Measurements from ENCODE around the gene TBPL2.
"Not testable (repeated sequence)": the region's sequence is repeated elsewhere in the genome, so short reads cannot be mapped to it uniquely, and the experiment has no call there.

Gene TBPL2

DNA sequence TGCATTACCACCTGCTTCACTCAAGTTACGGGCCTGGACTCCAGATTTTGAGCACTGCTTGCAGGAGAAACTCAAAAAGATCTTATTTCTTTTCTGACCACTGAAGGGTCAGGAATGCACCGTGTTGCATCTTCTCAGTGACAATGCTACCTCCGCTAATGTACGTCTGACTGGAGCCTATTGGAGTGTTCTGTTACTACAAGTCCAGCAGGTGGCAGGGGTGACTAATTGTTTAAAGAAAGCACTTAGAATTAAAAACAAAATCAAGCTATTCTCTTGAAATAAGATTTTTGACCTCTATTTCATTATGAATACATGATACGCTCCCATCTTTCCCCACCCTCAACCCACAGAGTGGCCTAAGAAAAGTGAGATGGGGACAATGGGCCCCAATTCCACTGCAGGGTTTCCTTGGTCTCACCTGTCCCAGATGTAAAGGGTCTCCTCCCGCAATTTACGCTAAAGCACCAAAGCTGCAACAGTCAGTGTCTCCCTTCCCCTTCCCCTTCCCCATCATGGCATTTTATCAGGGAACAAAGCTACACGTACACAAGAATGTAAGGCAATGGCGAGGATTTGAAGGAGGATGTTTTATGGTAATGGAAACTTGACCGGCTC is 2.2 kb downstream of the TBPL2 start:
- no peak for DNase-seq

DNA sequence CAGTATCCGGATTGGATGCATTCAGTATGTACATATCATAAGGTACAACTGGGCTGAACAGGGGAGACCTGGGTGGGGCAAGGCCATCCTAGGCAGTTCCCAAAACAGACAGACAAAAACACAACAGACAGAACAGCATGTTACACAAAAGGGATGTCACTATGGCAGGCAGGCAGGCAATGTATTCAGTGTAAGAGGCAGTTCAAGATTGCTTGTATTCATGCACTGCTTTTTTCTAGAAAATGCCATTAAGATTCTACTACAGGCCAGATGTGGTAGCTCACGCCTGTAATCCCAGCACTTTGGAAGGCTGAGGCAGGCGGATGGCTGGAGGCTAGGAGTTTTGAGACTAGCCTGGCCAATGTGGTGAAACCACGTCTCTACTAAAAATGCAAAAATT is 3.5 kb downstream of the TBPL2 start:
- no peak for DNase-seq

DNA sequence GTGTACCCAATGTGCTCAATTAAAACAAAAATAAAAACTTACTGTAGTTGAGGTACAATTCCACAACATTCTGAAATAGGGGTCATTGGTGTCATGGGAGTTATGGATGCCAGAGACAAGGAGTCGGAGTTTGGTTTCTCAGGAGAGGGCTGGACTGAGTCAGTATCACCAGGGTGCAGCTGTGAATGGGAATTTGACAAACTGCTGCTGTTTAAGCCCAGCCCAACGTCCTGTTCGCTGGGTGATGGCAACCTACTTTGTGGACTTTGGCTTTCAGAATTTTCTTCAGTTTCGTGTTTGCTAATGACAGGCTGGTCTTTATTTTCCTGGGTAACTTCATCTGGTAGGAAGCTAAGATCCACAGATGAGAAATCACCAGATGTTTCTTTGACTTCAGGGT is 3.9 kb downstream of the TBPL2 start:
- no peak for DNase-seq

DNA sequence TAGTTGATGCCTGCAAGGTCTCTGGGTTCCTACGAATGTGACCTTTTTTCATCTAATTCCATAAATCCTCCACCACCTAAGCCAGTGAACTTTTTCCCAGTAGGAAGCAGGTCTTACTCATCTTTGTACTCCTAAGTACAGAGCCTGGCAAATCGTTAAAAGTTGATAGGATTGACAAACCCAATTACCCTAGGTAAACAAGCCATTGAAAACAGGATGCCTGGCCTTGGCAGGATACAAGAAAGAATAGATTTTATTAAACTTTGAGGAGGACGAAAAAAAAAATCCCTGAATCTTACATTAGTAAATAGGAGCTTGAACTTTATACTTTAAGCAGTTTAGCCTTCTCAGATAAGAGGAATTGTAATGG is 5.6 kb downstream of the TBPL2 start:
- no peak for DNase-seq

DNA sequence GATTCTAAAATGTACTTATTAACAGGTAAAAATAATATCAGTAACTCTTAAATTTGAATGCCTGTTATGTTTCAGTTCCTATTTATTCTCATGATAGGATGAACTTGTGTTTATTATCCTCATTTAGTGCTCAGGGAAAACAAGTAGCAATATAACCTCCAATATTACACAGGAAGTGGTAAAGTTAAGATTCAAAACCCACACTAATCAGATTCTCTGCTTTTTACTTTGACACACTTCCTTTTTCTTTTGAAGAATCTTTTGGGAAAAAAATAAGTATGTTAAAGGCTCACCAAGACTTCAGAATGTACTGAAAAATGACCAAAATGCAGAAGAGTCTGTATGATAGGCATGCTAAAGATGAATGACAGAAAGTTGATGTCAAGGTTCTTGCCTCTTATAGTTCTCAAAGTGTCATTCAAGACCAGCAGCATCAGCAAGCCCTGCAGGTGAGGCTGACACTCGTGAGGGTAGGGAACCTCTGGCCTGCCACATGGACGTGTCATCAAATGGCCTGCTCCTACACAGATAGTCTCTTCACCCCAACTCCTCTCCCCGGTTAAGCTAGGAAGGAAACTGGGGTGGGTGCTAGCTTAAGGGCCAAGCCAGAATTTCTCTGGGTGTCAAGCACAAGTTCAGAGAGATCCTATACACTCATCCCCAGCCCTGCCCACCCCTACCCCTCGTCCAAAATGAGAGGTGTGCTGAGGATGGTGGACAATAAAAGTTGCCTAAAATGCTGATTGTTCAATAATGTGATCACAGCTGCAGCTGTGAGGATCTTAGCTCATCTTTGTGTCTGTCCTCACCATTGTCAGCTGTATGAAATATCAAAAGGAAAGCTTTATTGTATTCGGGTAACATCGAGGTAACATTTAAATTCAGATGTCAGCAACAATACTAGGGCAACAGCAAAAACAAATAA is 6.3 kb downstream of the TBPL2 start:
- DNase-seq: no peak

DNA sequence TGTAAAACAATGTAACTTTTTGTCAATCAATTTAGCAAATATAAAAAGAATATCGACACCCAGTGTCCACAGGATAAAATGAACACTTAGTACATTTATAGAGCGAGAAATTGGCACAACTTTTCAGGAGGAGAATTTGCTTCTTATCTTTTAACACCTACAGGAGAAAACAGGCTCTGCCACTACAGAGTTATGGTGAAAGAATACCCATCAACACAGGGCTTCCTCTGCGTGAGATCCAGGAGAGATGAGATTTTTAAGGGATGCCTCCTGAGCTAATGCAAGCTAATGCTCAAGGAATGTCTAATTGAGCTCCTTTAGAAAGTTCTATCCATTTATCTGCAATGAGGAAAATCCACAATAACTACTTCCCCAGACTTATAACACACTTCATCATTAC is 7.8 kb downstream of the TBPL2 start:
- DNase-seq: no peak

DNA sequence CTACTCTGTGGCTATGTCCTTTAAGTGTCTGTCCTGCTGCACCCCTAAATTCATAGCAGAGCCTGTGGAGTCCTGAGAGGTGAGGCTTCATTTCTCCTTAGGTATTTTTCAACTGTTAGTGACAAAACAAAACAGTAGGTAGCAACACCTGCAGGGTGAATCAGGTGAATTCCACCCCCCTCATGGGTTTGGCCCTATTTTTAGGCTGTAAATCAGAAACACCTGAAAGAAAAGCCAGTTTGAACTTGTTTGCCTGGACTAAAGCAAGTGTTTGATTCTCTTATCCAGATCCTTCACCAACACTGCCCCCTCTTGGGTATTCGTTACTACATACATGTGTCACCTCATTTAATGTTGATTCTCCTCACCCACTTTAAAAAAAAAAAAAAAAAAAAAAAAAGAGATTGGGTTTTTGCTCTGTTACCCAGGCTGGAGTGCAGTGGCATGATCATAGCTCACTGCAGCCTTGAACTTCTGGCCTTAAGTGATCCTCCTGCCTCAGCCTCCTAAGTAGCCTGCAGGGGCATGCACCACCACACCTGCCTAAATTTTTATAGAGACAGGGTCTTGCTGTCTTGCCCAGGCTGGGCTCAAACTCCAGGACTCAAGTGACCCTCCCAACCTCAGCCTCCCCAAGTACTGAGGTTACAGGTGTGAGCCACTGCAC is 10.3 kb downstream of the TBPL2 start:
- DNase-seq: peak; percentile 61

DNA sequence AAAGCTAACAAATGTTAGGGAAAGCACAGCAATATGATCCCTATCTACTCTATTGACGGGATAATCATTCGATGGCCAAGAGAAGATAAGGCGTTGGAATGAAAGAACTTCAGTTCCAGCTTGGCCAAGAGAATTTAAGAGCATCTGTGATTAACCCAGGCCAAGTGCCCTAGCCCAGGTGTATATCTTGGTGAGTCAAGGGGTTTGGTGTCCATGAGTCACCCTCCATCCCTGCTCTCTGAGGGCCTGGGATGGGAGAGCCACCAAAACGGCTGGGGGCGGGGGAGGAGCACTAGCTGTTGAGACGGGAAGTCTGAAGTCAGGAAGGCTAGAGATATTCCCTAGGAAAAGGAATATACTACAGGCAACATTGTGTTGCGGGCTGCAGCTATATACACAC is 13.0 kb downstream of the TBPL2 start:
- DNase-seq: no peak

DNA sequence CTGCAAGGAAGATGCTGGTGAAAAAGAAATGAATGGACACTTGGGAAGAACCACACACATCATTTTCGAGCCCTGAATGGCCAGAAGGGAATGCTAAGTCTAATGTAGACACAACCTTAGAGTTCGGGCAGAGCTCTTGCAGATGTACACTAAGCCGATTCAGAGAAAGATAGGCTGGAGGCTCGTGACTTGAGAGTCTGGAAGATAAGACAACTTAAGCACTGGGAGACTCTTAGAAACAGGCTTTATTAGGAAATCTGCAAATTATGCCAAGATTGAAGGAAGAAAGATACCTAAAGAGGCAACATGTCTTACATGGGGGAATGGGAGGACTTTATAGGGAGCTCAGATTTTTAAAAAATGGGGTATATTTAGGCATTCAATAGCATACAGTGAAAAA is 13.5 kb downstream of the TBPL2 start:
- DNase-seq: no peak

DNA sequence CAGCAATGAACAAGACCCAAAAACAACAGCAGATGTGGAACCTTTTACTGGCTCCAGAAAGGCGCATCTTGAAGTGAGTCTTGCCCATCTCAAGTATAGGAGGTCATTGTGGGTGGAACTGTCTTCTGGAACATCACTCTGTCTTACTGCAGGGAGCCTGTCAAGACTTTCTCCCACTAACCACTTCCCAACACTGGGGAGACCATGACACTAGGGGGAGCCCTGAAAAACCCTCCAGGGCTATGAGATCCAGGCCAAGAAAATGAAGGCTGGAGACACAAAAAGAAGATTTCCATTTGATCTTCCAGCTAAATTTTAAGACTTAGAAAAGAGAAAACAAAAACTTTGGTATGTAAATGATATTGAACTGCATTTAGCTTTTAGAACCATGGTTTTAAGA is 15.3 kb downstream of the TBPL2 start:
- DNase-seq: no peak

DNA sequence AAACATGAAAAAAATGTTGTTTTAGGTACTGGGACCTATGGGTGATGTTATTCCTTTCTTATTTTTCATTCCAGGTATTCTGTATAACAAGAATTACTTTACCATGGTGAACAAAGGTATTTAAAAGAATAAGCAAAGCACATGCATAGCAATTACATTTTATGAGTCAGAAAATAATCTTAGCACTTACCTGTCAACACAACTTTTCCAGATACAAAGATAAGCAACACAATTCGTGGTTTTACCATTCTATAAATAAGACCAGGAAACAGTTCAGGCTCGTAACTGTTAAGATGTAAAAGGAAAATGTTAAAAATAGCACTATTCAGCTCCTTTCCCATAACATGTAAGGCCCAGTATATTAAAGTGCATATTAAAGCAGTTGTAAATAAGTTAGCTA is 16.4 kb downstream of the TBPL2 start:
- DNase-seq: no peak

DNA sequence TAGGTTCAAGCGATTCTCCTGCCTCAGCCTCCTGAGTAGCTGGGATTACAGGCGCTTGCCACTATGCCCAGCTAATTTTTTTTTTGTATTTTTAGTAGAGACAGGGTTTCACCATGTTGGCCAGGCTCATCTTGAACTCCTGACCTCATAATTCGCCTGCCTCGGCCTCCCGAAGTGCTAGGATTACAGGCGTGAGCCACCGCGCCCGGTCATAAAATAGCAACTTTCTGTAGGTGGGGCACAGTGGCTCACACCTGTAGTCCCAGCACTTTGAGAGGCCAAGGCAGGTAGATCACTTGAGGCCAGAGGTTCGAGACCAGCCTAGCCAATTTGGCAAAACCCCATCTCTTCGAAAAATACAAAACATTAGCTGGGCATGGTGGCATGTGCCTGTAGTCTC is 18.1 kb downstream of the TBPL2 start:
- not testable (repeated sequence) for DNase-seq

DNA sequence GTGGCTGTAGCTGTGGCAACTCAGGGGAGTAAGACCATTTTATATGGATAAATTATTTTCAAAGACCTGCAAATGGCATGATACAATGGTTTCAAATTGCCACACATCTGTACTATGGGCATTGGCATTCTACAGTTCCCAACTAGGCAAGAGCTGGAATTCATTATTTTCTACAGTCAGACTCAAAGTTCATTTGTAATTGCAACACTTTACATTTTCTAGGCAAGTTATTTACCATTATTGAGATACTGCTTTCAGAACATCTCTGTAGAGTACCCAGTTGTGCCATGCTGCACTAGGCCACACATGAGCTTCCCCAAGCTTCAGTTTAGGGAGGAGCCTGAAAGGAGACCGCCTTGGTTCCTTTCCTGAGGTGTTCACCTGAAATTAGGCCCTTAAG is 20.8 kb downstream of the TBPL2 start:
- DNase-seq: no peak

DNA sequence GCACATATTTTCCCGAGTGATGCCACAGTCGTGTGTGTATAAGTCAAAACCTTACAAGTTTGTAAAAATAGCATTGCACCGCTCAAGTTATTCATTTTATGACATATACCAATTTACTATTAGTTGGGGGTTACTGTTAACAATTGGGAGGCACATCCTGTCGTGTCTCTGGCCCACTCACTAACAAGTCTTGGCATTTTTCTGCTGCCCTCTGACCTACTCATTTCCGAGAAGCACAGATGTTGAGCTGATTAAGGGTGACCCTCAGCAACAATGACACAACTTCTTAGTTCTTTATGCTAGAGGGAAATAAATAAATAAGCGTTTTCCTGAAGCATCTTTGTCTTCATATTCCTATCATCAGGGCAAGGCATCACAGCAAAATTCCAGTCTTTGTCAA is 22.0 kb downstream of the TBPL2 start:
- no peak for DNase-seq

DNA sequence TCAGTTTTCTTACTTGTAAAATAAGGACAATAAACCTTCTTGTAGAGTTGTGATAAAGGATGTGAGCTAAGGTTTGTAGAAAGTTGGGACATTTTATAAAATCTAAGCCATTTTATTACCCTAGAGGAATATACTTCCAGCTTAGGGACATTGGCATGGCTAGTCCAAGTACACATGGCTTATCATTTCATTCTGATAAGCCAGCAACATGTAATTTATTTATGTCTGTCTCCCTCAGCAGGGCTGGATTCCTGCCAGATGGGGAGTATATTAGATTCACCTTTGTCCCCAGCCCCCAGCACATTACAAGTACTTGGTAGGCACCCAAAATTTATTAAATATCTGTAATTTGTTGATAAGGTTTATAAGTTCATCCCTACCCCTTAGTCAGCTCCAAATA is 22.5 kb downstream of the TBPL2 start:
- DNase-seq: no peak

DNA sequence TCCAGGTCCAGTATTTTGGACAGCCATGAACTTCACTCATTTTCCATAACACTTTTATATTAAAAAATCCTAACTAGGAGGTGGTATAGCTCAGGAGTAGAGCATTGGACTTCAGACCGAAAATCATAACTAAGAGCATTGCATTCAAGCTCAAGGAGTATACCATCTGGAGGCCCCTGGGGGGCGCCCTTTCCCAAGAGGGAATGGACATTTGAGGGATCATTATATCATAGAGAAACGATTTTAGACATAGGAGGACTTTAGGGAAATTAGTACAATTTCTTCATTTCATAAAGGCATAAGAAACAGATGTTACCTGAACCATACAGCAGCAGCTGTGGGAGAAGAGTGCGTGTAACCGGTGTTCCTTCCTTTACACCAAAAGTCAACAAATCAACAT is 23.6 kb downstream of the TBPL2 start:
- no peak for DNase-seq

DNA sequence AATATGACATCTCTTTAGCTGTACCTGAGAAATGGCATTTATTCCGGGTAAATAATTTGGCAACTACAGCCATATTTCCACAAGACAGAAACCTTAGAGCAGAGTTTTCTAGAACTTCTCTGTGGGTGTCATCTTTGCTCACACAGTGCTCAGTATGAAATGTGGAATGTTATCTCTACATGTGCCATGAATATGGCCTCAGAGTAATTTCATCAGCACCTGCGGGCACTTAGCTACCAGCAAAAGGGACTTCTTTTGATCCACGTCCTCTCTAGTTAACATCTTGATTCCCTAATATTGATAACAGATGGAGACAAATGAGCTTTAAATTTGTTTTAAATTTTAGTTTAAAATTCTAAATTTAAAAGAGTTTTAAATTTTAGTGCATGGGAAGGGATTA is 25.9 kb downstream of the TBPL2 start:
- DNase-seq: no peak

DNA sequence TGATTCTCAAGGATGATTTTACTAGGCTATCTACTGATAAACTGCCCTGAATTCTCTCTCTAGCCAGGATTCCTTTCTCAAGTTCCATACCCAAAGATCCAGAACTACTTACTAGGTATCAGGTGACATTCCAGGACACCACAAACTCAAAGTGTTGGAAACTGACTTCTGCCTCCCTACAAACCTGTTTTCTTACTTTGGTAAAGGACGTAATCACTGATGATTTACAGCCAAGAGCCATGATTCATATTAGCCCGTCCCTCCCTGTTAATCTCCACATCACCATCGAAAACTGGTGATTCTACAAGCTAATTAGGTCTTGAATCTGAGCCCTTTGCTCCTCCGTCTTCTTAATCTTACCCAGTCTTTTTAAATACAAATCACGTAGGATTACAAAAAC is 27.7 kb downstream of the TBPL2 start:
- no peak for DNase-seq

DNA sequence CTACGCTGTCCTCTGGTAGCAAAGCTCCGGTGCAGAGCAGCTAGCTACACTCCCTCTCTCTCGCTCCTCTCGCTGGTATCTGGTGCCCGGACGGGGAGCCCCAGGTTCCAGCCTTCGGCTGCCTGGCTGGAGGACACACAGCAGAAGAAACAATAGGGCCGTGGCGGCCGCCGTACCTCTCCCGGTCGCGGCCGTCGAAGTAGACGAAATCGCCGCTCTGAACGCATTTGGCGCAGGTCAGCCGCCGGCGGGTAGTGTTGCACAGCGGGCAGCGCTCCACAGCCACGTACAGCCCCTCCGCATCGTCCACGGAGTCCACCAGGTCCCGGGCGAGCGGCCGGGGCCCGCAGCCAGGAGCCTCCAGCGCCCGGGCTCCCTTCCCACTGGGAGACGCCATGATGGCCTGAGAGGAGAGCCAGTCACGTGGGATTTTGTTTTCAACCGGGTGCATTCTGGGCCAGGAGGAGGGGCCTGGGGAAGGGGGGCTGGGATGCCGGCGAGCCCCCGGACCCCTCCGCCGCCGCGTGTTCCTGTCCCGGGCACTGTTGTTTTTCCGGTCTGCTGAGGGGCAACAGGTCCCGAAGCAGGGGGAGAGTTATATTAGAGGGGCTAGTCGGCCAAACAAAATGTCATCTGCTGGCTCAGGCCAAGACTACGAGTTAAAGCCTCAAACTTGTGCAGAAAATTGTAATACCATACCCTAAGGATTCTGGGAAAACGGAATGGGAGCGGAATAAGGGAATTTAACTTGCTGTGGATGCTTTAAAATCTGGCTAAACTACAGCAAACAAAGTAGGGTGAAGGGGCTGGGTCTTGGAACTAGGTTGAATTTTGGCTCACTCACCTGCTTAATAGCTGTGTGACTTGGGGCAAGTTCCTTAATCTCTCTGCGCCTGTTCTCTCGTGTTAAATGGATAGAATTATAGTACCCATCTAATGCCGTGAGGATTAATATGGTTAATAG is 28.7 kb downstream of the TBPL2 start, which contains the start of gene ATG14:
Gene ATG14, minus strand, starts transcription at position 405 of the 964 bp plus-strand sequence. Its CDS starts 8 bp downstream, at position 397.
- DNase-seq: peak; percentile 50

DNA sequence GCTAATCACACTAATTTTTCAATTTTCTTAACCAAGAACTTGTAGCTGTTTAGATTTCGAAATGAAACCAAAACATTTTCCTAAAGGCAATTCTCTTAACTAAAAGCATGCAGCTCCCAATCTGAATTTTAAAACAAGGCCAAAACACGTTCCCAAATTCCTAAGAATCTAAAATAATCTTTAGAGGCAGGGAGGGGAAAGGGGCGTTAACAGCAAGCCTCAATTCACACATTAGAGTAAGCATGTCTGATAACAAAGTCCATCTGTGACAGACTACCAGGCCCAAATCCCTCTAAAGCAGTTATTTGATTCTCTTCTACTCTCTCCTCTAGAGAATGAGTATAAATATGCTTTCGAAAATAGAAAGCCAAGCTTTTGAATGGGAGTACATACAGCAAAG is 29.5 kb downstream of the TBPL2 start:
- no peak for DNase-seq

DNA sequence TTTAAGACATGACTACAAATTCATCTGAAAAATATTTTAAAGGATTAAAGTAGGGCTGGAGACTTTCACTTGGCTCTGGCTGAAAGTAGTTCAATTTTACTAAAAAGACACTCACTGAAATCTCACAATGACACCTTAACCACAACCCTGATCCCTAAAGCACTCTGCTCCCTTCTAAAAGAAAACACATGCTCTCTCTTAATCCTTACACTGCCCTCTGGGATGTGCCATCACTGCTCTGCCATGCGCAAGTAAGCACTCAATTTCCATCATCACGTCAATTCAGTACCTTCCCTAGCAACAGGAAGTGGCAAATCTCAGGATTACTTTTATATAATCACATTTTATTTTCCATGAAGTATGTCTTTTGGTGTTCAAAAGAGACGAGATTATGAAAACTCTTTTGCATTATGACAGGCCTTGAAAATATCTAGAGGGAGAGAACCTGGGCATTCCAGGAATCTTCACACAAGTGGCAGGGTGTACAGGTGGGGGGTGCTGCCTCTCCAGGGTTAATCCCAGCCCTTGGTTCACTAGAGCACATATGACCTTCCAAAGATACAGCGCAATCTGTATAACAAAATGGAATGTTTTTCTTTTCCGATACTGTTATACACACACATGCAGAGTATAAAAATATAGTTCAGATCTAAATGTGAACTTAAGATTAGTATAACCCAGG is 36.1 kb downstream of the TBPL2 start:
- DNase-seq: no peak

DNA sequence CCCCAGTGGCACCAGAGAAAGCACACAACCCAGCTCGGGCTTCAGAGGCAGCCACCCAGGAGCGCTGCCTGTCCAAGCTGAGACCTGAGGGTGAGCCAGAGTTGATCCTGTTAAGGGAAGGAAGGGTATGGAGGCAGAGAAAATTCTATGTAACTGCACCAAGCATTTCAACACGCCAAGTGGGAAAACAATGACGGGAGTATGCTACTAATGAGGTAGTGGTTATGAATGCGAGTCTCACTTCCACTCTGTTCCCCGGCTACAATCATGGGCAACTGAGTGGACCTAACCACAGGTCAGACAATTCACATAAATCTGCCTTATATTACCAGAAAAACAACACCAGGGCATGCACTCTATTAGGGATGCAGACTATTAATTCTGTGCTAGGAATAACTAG is 38.7 kb downstream of the TBPL2 start:
- no peak for DNase-seq
